MM.1S (cell line): ENCODE measurements around the gene SHTN1.

Experiments used
- CTCF ChIP-seq: fragments of 300-600 bp; sonication (generic); IDR thresholded peaks from 2 replicates; pipeline ENCODE4 v1.5.1; 2016; ENCODE audit warnings: antibody characterized with exemption, low read length, mixed read lengths
- EZH2 ChIP-seq: fragments of 300-600 bp; sonication (generic); optimal IDR thresholded peaks from 2 replicates; pipeline ENCODE3; 2017; ENCODE audit warnings: low read depth, mild to moderate bottlenecking, antibody characterized with exemption, low read length, mixed read lengths
- EZH2phosphoT487 ChIP-seq: fragments of 300-600 bp; sonication (generic); IDR thresholded peaks from 2 replicates; pipeline ENCODE4 v1.6.1; 2018; ENCODE audit warnings: antibody characterized with exemption, low read length

DNA sequence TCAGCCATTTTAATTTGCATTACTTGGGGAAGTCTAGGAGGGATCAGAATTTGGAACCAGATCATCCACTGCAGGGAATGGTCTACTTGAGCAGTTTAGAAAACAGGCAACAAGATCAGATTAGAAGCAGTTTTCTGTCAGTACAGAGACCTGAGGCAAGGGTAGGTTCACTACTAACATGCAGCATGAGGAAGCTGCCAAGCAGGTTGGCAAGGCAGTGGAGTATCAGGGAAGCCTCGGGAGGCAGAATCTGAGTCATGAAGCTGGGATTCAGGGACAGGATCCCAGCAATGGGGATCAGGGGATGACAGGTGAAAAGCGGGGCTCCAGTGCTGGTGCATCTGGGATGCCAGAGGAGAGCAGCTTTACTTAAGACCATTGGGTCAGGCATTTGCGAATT, 127.6 kb downstream of the SHTN1 start:
- no peak for TF ChIP-seq CTCF
- TF ChIP-seq EZH2, result no peak
- TF ChIP-seq EZH2phosphoT487, result no peak
